Measurements from ENCODE around the gene LDLRAD4.

DNA sequence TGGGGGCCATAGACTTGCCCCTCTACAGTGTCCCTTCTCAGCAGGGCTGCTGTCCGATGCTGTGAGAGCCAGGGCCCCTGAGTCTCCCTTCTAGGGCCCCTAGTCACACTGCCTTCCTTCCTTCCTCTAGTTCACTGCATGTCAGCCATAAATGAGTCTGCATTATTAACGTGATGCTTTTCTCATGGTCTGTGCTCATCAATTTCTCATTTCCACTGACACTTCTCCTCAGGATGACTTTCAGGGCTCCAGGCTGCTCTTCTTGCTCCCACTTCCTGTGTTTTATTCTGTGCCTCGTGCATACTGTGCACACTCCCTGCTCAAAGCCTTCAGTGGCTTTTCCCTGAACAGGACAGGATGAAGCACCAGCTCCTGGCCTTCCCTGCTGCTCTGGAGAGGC, 361.3 kb downstream of the LDLRAD4 start:
- TF ChIP-seq POLR2A (IDR thresholded peaks at IDR 0.05; ENCODE audit: low read depth, low read length) (no peak), TAF1 (IDR thresholded peaks at IDR 0.05; ENCODE audit: low read depth, low read length) (no peak), POLR2AphosphoS5 (IDR thresholded peaks at IDR 0.05; ENCODE audit: low read depth, low read length) (no peak), POU2F2 (IDR thresholded peaks at IDR 0.05; ENCODE audit: low read depth, low read length) (no peak)

Data from GM12891 (cell line).